Nephron (organoid): ENCODE measurements around the gene FXYD6.
A peak's percentile ranks its signal among the peaks of the same experiment; 100 is the strongest.

ENCODE experiments used
- H3K27ac Mint-ChIP-seq, 3 experiments: 2 replicates each; pipeline ENCODE4 v1.8.0; 2020; ENCODE audit warnings: mixed read lengths in 3 of 3, mild to moderate bottlenecking in 2 of 3, moderate library complexity in 1 of 3
- H3K27me3 Mint-ChIP-seq: 2 replicates; pipeline ENCODE4 v1.8.0; 2021; ENCODE audit warnings: low read depth, mild to moderate bottlenecking, moderate library complexity, mixed read lengths
- H3K36me3 Mint-ChIP-seq: 2 replicates; pipeline ENCODE4 v1.8.0; 2020; ENCODE audit warnings: low read depth, mixed read lengths
- H3K4me1 Mint-ChIP-seq: 2 replicates; pipeline ENCODE4 v1.8.0; 2020; ENCODE audit warnings: mixed read lengths
- H3K4me3 Mint-ChIP-seq, 3 experiments: 2 replicates each; pipeline ENCODE4 v1.8.0; 2020; ENCODE audit warnings: mild to moderate bottlenecking in 3 of 3, mixed read lengths in 3 of 3, moderate library complexity in 2 of 3
- H3K9me3 Mint-ChIP-seq: 2 replicates; pipeline ENCODE4 v1.8.0; 2020; ENCODE audit warnings: mixed read lengths
- TF ChIP-seq, protein P1 (sequence below), 3 experiments: fragments of 200-600 bp; sonication (generic); IDR thresholded peaks; one replicate each; pipeline ENCODE4 v1.5.0; 2021; ENCODE audit warnings: antibody characterized with exemption in 3 of 3; ENCODE audit not compliant: unreplicated experiment in 3 of 3

FXYD6 gene

DNA sequence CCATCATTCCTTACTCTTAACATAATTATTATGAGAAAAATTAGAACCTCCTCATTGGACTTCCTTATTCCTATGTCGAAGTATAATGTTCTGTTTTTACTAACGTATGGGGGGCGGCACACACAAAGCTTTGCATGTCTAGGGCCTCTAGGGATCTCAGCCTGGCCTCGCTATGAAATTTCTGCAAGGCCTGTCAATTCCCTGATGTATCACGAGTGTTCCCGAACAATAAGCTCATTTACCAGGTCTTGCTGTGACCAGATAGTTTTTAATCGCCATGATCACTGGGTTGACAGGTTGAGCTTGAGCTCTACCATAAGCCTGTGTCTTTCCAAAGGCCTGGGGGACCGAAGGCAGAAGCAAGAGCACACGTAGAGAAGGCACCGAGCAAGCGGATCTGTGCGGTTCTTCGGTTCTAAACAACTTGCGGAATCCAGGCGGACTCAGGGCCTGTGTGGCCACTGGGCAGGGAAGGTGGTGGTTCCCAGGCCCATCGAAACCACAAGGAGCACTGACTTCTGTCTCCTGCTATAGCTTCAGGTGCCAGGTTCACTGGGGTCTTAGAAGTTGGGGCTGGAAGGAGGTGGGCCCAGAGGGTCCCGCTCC lies 41.5 kb downstream of the FXYD6 start:
- TF ChIP-seq, protein P1, sequence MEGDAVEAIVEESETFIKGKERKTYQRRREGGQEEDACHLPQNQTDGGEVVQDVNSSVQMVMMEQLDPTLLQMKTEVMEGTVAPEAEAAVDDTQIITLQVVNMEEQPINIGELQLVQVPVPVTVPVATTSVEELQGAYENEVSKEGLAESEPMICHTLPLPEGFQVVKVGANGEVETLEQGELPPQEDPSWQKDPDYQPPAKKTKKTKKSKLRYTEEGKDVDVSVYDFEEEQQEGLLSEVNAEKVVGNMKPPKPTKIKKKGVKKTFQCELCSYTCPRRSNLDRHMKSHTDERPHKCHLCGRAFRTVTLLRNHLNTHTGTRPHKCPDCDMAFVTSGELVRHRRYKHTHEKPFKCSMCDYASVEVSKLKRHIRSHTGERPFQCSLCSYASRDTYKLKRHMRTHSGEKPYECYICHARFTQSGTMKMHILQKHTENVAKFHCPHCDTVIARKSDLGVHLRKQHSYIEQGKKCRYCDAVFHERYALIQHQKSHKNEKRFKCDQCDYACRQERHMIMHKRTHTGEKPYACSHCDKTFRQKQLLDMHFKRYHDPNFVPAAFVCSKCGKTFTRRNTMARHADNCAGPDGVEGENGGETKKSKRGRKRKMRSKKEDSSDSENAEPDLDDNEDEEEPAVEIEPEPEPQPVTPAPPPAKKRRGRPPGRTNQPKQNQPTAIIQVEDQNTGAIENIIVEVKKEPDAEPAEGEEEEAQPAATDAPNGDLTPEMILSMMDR (IDR thresholded peaks at IDR 0.05; ENCODE audit: unreplicated experiment in 3 of 3) = no peak
- Mint-ChIP-seq H3K27me3 (peaks cover 3% of the 10 kb centered on the region), H3K27ac (peak overlapping the region in 1 of 3 experiments; percentile 99), H3K36me3 (peaks cover 4% of the 10 kb centered on the region), H3K9me3 (no peaks in the 10 kb centered on the region), H3K4me1 (peaks cover 33% of the 10 kb centered on the region), H3K4me3 (no peak overlapping the region)

- Mint-ChIP-seq H3K9me3 (no peaks in the 10 kb centered on the region), H3K27ac (peak overlapping the region; percentile 65 to 99 (median 67)), H3K27me3 (peaks cover 3% of the 10 kb centered on the region), H3K4me1 (peaks cover 33% of the 10 kb centered on the region), H3K4me3 (peak overlapping the region in 1 of 3 experiments; percentile 76), H3K36me3 (peaks cover 4% of the 10 kb centered on the region)
- TF ChIP-seq, protein P1 (IDR thresholded peaks at IDR 0.05; ENCODE audit: unreplicated experiment in 3 of 3) = no peak
Observed at GRCh38 chr11:117834068-117834810, 42.2 kb downstream of the FXYD6 start.

DNA sequence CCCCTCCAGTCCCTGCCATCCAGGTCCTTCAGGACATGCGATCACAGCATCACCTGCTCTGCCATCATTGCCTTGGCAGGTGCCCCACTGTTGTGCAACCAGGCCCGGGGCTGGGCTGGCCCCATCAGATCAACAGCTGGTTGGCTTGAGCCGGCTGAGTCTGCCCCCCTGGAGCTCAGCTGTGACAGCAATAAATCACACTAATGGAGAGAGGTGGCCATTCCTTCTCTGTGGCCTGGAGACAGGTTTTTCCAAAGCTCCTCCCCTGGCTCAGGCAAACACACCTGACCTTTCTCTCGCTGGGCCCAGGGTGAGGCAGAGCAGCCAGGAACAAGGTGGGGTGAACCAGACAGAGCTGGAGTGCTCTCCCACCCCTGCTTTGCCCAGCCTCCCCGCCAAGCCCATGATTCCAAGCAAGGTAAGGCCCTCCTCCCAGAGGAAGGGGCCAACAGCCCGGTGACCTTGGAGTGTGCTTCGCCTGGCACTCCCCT lies 43.0 kb downstream of the FXYD6 start:
- peaks cover 3% of the 10 kb centered on the region for H3K27me3 Mint-ChIP-seq
- H3K27ac Mint-ChIP-seq = peak overlapping the region; percentile 65 to 99 (median 67)
- TF ChIP-seq, protein P1 (IDR thresholded peaks at IDR 0.05; ENCODE audit: unreplicated experiment in 3 of 3) = no peak
- peak overlapping the region in 1 of 3 experiments; percentile 76 for H3K4me3 Mint-ChIP-seq
- peaks cover 33% of the 10 kb centered on the region for H3K4me1 Mint-ChIP-seq
- peaks cover 4% of the 10 kb centered on the region for H3K36me3 Mint-ChIP-seq
- no peaks in the 10 kb centered on the region for H3K9me3 Mint-ChIP-seq

- Mint-ChIP-seq H3K36me3 (peaks cover under 1% of the 10 kb centered on the region), H3K27me3 (peaks cover 3% of the 10 kb centered on the region)
- TF ChIP-seq, protein P1 (IDR thresholded peaks at IDR 0.05; ENCODE audit: unreplicated experiment in 3 of 3) = no peak
Observed at GRCh38 chr11:117832511-117832910, 43.9 kb downstream of the FXYD6 start.

DNA sequence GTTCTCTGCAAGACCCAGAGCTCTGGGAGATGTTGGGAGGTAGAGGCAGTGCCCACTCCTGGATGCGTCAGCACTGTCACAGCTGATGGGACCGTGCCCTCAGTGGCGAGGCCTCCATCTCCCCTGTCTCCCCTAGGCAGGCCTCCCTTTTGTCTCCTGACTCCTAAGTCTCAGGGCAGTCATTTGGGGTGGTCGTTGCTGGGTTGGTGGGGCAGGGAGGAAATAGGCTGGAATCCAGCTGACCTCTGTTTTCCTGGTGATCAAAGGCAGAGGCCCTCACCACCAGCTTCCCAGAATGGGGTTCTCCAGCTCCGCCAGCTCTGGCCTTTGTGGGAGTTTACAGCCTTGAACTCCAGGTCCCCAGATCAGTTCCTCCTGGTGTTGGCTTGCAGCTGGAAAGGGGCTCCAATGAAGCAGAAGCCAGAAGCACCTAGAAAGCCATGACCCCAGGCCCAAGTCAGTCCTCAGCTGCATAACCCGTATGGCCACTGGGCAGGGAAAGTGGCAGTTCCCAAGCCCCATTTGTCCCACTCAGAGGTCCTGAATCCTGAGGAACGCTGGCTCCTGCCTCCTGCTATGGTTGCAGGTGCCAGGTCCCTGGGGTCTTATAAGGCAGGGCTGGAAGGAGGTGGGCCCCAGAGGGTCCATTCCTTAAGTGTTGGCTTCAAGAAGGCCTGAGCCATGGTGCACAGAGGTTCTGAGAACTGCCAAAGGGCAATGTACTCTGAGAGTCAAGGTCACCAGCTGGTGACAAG lies 44.6 kb downstream of the FXYD6 start:
- peaks cover 40% of the 10 kb centered on the region for H3K4me1 Mint-ChIP-seq
- no peak overlapping the region for H3K4me3 Mint-ChIP-seq
- peaks cover 3% of the 10 kb centered on the region for H3K27me3 Mint-ChIP-seq
- no peaks in the 10 kb centered on the region for H3K36me3 Mint-ChIP-seq
- TF ChIP-seq, protein P1 (IDR thresholded peaks at IDR 0.05; ENCODE audit: unreplicated experiment in 3 of 3) = no peak
- peak overlapping the region in 2 of 3 experiments; percentile 74 to 99 for H3K27ac Mint-ChIP-seq
- no peaks in the 10 kb centered on the region for H3K9me3 Mint-ChIP-seq

More at GRCh38 chr11:117832511-117832910, 43.9 kb downstream of the FXYD6 start:
- Mint-ChIP-seq H3K27ac (peak overlapping the region; percentile 20 to 99 (median 33)), H3K4me1 (peaks cover 37% of the 10 kb centered on the region), H3K9me3 (no peaks in the 10 kb centered on the region), H3K4me3 (no peak overlapping the region)
